Nephron (organoid): ENCODE data around the gene SOX9.

ENCODE experiments used
- H3K27ac Mint-ChIP-seq, 3 experiments: 2 replicates each; pipeline ENCODE4 v1.8.0; 2020; ENCODE audit warnings: mixed read lengths in 3 of 3, mild to moderate bottlenecking in 2 of 3, moderate library complexity in 1 of 3
- H3K27me3 Mint-ChIP-seq: 2 replicates; pipeline ENCODE4 v1.8.0; 2021; ENCODE audit warnings: low read depth, mild to moderate bottlenecking, moderate library complexity, mixed read lengths
- H3K36me3 Mint-ChIP-seq: 2 replicates; pipeline ENCODE4 v1.8.0; 2020; ENCODE audit warnings: low read depth, mixed read lengths
- H3K4me1 Mint-ChIP-seq: 2 replicates; pipeline ENCODE4 v1.8.0; 2020; ENCODE audit warnings: mixed read lengths
- H3K4me3 Mint-ChIP-seq, 3 experiments: 2 replicates each; pipeline ENCODE4 v1.8.0; 2020; ENCODE audit warnings: mild to moderate bottlenecking in 3 of 3, mixed read lengths in 3 of 3, moderate library complexity in 2 of 3
- H3K9me3 Mint-ChIP-seq: 2 replicates; pipeline ENCODE4 v1.8.0; 2020; ENCODE audit warnings: mixed read lengths
- TF ChIP-seq, protein P1 (sequence below), 3 experiments: fragments of 200-600 bp; sonication (generic); IDR thresholded peaks; one replicate each; pipeline ENCODE4 v1.5.0; 2021; ENCODE audit warnings: antibody characterized with exemption in 3 of 3; ENCODE audit not compliant: unreplicated experiment in 3 of 3

The SOX9 gene

DNA sequence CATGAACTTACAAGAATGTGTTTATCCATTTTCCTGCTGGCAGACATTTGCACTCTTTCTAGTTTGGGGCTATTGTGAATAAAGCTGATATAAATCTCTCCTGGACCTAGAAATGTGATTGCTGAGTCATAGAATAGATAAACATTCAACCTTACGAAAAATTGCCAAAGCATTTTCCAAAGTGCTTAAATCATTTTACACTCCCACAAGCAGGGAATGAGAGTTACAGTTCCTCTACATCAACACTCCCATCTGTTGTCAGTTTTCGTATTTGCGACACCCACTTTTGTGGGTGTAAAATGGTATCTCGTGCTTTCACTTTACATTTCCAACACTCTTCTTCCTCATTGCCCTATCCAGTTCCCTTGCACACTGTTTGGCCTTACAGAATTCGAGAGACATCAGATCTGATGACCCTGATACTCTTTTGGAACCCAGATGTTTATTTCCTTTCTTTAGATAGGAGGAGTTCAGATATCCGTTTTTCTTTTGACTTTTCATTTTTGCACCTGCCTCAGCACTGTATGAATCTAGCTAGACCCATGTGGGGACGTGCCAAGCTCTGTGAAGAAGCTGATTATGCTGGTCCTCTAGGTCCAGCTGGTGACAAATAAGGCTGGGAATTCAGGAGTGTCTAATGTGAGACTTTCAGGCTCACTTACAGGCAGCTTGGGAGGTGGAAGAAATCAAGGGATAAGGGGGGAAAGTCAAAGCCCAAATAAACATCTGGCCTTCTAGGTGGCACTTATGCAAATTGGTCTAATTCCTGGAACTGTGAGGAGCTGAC is 14.0 kb downstream of the SOX9 start:
- Mint-ChIP-seq H3K4me1 (peaks cover 33% of the 10 kb centered on the region), H3K27me3 (peaks cover 20% of the 10 kb centered on the region), H3K36me3 (no peaks in the 10 kb centered on the region), H3K9me3 (no peaks in the 10 kb centered on the region), H3K27ac (peak overlapping the region in 2 of 3 experiments; percentile 10 to 23), H3K4me3 (no peak overlapping the region)
- TF ChIP-seq, protein P1, sequence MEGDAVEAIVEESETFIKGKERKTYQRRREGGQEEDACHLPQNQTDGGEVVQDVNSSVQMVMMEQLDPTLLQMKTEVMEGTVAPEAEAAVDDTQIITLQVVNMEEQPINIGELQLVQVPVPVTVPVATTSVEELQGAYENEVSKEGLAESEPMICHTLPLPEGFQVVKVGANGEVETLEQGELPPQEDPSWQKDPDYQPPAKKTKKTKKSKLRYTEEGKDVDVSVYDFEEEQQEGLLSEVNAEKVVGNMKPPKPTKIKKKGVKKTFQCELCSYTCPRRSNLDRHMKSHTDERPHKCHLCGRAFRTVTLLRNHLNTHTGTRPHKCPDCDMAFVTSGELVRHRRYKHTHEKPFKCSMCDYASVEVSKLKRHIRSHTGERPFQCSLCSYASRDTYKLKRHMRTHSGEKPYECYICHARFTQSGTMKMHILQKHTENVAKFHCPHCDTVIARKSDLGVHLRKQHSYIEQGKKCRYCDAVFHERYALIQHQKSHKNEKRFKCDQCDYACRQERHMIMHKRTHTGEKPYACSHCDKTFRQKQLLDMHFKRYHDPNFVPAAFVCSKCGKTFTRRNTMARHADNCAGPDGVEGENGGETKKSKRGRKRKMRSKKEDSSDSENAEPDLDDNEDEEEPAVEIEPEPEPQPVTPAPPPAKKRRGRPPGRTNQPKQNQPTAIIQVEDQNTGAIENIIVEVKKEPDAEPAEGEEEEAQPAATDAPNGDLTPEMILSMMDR (IDR thresholded peaks at IDR 0.05; ENCODE audit: unreplicated experiment in 3 of 3): no peak

DNA sequence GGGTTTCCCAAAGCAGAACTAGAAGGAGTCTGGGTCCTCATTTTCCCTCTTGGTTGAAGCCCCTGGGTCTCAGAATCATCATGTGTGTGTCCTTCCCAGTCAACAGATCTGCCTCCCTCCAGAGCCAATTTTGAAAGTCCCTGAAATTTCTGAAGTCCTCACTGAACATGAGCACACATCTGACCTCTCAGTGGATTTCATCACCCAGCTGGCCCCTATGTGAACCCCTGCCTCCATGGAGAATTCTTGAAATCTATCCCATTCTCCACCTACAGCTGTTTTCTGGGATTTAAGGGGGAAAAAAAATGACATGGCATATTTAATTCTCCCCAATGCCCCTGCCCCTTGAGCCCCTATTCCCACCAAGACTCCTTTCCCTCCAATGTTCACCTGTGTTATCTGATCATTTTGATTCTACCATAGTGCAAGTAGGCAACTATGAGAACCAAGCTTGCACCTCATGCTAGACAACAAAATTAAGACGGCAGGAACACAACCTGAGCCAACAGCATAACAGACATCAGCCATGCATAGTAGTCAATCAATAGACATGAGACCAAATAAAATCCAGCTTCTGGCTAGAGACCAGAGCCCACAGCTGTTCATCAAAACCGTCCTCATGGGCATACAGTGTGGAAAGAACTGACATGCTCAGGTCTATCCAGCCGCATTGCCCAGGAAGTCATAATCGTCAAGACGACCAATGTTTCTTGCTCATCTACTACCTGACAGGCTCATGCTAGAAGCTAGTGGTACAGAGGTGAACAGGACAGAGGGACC is 14.9 kb downstream of the SOX9 start:
- peaks cover 20% of the 10 kb centered on the region for H3K27me3 Mint-ChIP-seq
- TF ChIP-seq, protein P1 (IDR thresholded peaks at IDR 0.05; ENCODE audit: unreplicated experiment in 3 of 3): no peak
- peaks cover 33% of the 10 kb centered on the region for H3K4me1 Mint-ChIP-seq
- H3K27ac Mint-ChIP-seq: peak overlapping the region in 2 of 3 experiments; percentile 46 to 67
- peak overlapping the region in 2 of 3 experiments; percentile 29 to 49 for H3K4me3 Mint-ChIP-seq
- H3K36me3 Mint-ChIP-seq: no peaks in the 10 kb centered on the region
- H3K9me3 Mint-ChIP-seq: no peaks in the 10 kb centered on the region

DNA sequence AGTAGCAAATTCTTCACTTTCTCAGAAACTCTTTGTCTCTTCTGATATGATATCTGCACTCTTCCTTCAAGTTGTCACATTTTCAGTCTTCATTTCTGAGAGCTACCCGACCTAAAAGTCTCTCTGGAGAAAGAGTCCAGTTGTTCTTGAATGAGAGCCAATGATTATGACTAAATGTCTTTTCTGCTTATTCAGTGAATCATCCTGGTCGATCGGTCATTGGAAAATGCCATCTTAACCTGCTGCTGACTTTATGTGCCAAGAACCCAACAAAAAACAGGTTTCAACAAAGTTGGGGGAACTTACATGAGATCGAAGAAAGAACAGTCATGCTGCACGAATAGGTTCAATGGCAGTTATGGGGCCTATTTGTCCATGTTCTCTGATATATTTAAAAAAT is 15.9 kb downstream of the SOX9 start:
- TF ChIP-seq, protein P1 (IDR thresholded peaks at IDR 0.05; ENCODE audit: unreplicated experiment in 3 of 3): no peak
- Mint-ChIP-seq H3K27me3 (peaks cover 20% of the 10 kb centered on the region), H3K4me1 (peaks cover 33% of the 10 kb centered on the region), H3K27ac (peak overlapping the region in 2 of 3 experiments; percentile 18 to 20), H3K9me3 (no peaks in the 10 kb centered on the region), H3K36me3 (no peaks in the 10 kb centered on the region), H3K4me3 (no peak overlapping the region)

DNA sequence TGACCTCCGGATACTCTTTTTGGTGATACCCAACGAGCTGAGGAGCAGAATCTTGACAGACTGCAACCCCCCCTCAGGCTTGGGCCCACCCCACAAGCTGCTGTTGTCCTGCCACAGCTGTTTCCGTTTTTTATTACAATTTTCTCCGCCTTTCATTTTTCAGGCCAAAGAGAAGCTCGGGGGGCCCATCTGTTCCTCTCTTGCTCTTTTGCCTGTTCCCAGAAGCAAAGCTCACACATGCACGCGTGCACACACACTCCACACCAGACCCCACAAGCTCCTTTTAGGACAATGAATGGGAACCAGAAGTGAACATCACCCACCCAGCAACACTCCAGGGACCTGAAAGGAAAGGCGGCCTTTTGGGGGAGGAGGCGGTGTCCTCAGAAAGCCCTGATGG is 16.3 kb downstream of the SOX9 start:
- Mint-ChIP-seq H3K9me3 (no peaks in the 10 kb centered on the region), H3K36me3 (no peaks in the 10 kb centered on the region), H3K27ac (peak overlapping the region; percentile 20 to 61 (median 27)), H3K27me3 (peaks cover 20% of the 10 kb centered on the region), H3K4me1 (peaks cover 33% of the 10 kb centered on the region), H3K4me3 (peak overlapping the region in 1 of 3 experiments; percentile 6)
- TF ChIP-seq, protein P1 (IDR thresholded peaks at IDR 0.05; ENCODE audit: unreplicated experiment in 3 of 3): no peak

DNA sequence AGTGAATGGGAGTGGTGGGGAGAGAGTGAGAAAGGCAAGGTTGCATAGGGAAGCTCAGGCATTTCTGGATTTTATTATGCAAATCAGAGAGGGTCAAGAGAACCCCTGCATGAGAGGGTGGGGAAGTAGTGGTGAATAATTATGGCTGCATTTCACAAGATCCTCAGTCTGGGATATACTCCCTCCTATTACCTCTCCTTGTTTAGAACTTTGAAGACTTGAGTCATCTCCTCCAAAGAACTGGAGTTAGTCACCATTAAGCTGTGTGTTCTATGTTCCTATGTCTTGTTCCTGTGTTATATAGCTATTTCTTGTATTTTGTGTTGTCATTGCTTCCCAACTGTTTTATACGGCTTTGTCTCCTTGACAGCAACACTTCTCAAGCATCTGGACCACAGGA is 18.4 kb downstream of the SOX9 start:
- H3K4me1 Mint-ChIP-seq: peaks cover 37% of the 10 kb centered on the region
- peaks cover 16% of the 10 kb centered on the region for H3K27me3 Mint-ChIP-seq
- H3K36me3 Mint-ChIP-seq: no peaks in the 10 kb centered on the region
- TF ChIP-seq, protein P1 (IDR thresholded peaks at IDR 0.05; ENCODE audit: unreplicated experiment in 3 of 3): no peak
- no peak overlapping the region for H3K4me3 Mint-ChIP-seq
- no peak overlapping the region for H3K27ac Mint-ChIP-seq
- no peaks in the 10 kb centered on the region for H3K9me3 Mint-ChIP-seq
